Fibroblast of pulmonary artery (primary cell): Measurements from ENCODE around the gene NPHP3.

Source experiments
- DNase-seq: peaks from one replicate; pipeline ENCODE4 v3.0.0-alpha.2; 2010; ENCODE audit warnings: low read depth
- H3K4me3 ChIP-seq: replicated peaks from 2 replicates; pipeline ENCODE4 v1.5.1; 2011; ENCODE audit warnings: low read depth, mild to moderate bottlenecking, control low read depth, low read length, moderate library complexity
- CTCF ChIP-seq: IDR thresholded peaks from 2 replicates; pipeline ENCODE4 v1.5.1; 2011; ENCODE audit warnings: mild to moderate bottlenecking, control low read depth, low read length, inconsistent platforms; ENCODE audit errors: missing control alignments

Gene NPHP3

GRCh38 chr3:132716372-132716771 lies 5.8 kb downstream of the NPHP3 start:
- TF ChIP-seq CTCF, result no peak
- H3K4me3 ChIP-seq, result no peak overlapping the region
- no peak for DNase-seq

GRCh38 chr3:132713977-132714727 lies 8.1 kb downstream of the NPHP3 start:
- no peak for DNase-seq
- TF ChIP-seq CTCF, result no peak
- no peak overlapping the region for H3K4me3 ChIP-seq

DNA sequence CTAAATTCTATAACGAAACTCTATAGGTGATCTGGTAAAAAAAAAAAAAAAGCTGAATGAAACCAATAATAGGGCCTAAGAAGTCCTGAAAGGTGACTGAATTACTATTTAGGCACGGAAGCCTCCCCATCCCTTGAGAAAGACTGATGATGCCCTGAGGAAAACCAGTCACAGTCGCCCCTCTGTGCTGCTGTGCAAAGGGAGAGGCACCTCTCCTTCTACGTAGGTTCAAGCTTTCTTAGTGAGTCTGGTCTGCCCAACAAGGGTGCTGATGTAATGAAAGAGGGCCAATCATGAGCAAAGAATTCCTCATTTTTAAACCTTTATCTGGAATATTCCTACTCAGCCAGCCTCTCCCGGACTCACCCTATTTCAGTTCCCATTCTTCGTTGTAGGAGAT lies 11.9 kb downstream of the NPHP3 start:
- DNase-seq, result no peak
- H3K4me3 ChIP-seq, result no peak overlapping the region
- TF ChIP-seq CTCF, result no peak

DNA sequence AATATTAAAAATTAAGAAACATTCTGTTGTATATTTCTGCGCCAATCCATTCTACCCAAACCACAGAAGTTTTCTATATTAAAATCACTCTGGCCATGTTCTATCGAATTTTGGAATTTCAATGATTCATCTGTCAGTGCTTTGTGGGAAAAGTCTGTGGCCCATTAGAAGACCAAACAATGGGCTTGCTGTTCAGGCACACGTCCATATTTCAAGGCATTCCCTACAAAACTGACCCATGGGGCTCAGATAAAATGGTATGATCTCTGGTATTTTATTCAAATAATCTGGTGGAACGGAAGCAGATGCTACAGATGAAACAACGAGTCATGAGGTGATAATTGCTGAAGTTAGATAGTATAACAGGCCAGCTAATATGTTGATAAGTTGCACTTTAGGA lies 12.4 kb downstream of the NPHP3 start:
- no peak for TF ChIP-seq CTCF
- H3K4me3 ChIP-seq, result no peak overlapping the region
- DNase-seq, result peak; percentile 18

DNA sequence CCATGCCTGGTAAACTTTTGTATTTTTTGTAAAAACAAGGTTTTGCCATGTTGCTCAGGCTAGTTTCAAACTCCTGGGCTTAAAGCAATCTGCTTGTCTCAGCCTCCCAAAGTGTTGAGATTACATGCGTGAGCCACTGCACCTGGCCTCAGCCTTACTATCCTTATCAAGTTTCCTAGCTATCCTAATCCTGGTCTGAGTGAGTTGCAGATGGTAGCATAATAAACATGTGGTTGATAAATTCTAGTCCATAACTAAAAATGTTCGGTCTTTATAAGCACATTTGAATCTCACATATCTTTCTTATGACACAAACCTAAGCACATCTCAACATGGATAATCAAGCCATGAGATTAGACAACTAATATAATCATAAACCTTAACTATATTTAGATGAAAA lies 18.5 kb downstream of the NPHP3 start:
- DNase-seq, result no peak
- TF ChIP-seq CTCF, result no peak
- H3K4me3 ChIP-seq, result no peak overlapping the region

DNA sequence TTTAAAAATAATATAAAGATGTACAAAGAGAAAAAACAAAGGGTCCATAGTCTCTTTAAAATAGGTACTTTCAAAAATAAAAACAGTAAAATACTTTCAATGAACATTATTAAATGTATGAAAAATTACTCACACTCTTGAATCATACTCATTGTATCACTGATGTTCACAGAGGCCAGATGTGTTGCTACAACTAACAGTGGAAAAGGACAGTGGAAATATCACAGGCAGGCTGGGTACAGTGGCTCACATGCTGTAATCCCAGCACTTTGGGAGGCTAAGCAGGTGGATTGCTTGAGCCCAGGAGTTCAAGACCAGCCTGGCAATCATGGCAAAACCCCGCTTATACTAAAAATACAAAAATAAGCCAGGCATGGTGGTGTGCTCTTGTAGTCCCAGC lies 26.8 kb downstream of the NPHP3 start:
- DNase-seq, result no peak
- no peak for TF ChIP-seq CTCF

DNA sequence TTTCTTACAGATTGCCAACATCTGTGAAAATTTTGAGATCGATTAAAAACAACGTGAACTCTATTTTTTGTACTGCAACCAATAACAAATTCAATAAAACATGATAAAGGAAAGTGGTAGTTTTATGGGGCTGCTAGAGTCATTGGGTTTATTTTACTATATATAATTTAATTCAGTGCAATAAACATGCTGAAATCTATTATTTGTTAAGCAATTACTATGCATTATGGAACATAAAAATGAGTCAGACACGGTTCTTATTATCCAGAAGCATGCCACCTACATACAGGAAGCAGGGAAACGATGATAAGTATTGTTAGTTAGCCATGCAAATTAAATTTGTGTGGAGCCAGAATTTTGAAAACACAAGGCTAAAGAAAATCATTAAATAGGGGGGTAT lies 27.2 kb downstream of the NPHP3 start:
- no peak overlapping the region for H3K4me3 ChIP-seq
- no peak for TF ChIP-seq CTCF
- no peak for DNase-seq

More for the DNA sequence above, 26.8 kb downstream of the NPHP3 start:
- no peak overlapping the region for H3K4me3 ChIP-seq
